ENCODE results near the gene GNAS.

GRCh38 chr20:58908941-58909340, 56.4 kb downstream of the GNAS start:
- no peak for TF ChIP-seq CTCF (IDR thresholded peaks at IDR 0.05; ENCODE audit: low read depth, low read length)
- TF ChIP-seq MYC (IDR thresholded peaks at IDR 0.05; ENCODE audit: low read depth, low read length) = no peak
